Neural crest cell (in vitro differentiated cells): ENCODE results near the gene CRYZL1. TPM values are rescaled to one million over a fixed set of nuclear protein-coding genes. Genes with fewer than 3 reads are reported as not detected.

Source experiments
- DNase-seq: peaks from one replicate; pipeline ENCODE4 v3.0.0; 2021; ENCODE audit warnings: low read depth, mixed read lengths, low spot score
- H3K27ac Mint-ChIP-seq: one replicate; pipeline ENCODE4 v1.8.0; 2021; ENCODE audit warnings: mild to moderate bottlenecking, mixed read lengths; ENCODE audit not compliant: unreplicated experiment
- H3K27me3 Mint-ChIP-seq: 2 replicates; pipeline ENCODE4 v1.8.0; 2021; ENCODE audit warnings: low read depth, mild to moderate bottlenecking, mixed read lengths
- H3K36me3 Mint-ChIP-seq: 2 replicates; pipeline ENCODE4 v1.8.0; 2021; ENCODE audit warnings: low read depth, mild to moderate bottlenecking, mixed read lengths
- H3K4me1 Mint-ChIP-seq: 2 replicates; pipeline ENCODE4 v1.8.0; 2021; ENCODE audit warnings: mixed read lengths
- H3K4me3 Mint-ChIP-seq: one replicate; pipeline ENCODE4 v1.8.0; 2021; ENCODE audit warnings: mild to moderate bottlenecking, mixed read lengths
- H3K9me3 Mint-ChIP-seq: 2 replicates; pipeline ENCODE4 v1.8.0; 2021; ENCODE audit warnings: mixed read lengths
- CTCF ChIP-seq: fragments of 200-600 bp; sonication (generic); conservative IDR thresholded peaks from 2 replicates; pipeline ENCODE4 v1.5.0; 2021; ENCODE audit warnings: antibody characterized with exemption, mild to moderate bottlenecking
- total RNA-seq: library from RNA; stranded (reverse); gene quantifications from 2 replicates; pipeline ENCODE4 v1.2.1, GENCODE V29; 2021

Gene CRYZL1
- total RNA-seq, 1 donor from 2014 or later, result 55.8 TPM

GRCh38 chr21:33567914-33568313, 73.6 kb downstream of the CRYZL1 start:
- no peaks in the 10 kb centered on the region for H3K9me3 Mint-ChIP-seq
- no peaks in the 10 kb centered on the region for H3K4me1 Mint-ChIP-seq
- DNase-seq, result no peak
- TF ChIP-seq CTCF, result no peak
- no peak overlapping the region for H3K27ac Mint-ChIP-seq
- peaks cover 5% of the 10 kb centered on the region for H3K36me3 Mint-ChIP-seq
- H3K4me3 Mint-ChIP-seq, result no peak overlapping the region
- no peaks in the 10 kb centered on the region for H3K27me3 Mint-ChIP-seq

GRCh38 chr21:33566514-33566913, 75.0 kb downstream of the CRYZL1 start:
- no peak for TF ChIP-seq CTCF
- Mint-ChIP-seq H3K4me3 (no peak overlapping the region), H3K36me3 (peaks cover 5% of the 10 kb centered on the region), H3K9me3 (no peaks in the 10 kb centered on the region), H3K4me1 (no peaks in the 10 kb centered on the region), H3K27ac (no peak overlapping the region), H3K27me3 (no peaks in the 10 kb centered on the region)
- DNase-seq, result no peak

- Mint-ChIP-seq H3K9me3 (no peaks in the 10 kb centered on the region), H3K36me3 (peaks cover 12% of the 10 kb centered on the region), H3K27me3 (no peaks in the 10 kb centered on the region), H3K4me3 (no peak overlapping the region), H3K27ac (no peak overlapping the region), H3K4me1 (no peaks in the 10 kb centered on the region)
- DNase-seq, result no peak
- no peak for TF ChIP-seq CTCF
Observed at GRCh38 chr21:33562389-33562788, 79.2 kb downstream of the CRYZL1 start.

- Mint-ChIP-seq H3K4me1 (no peaks in the 10 kb centered on the region), H3K9me3 (no peaks in the 10 kb centered on the region), H3K4me3 (no peak overlapping the region), H3K27me3 (no peaks in the 10 kb centered on the region), H3K27ac (no peak overlapping the region), H3K36me3 (peaks cover 15% of the 10 kb centered on the region)
- no peak for DNase-seq
- no peak for TF ChIP-seq CTCF
Observed at GRCh38 chr21:33561373-33561772, 80.2 kb downstream of the CRYZL1 start.

GRCh38 chr21:33560965-33561364, 80.6 kb downstream of the CRYZL1 start:
- Mint-ChIP-seq H3K4me1 (no peaks in the 10 kb centered on the region), H3K27me3 (no peaks in the 10 kb centered on the region), H3K36me3 (peaks cover 18% of the 10 kb centered on the region), H3K27ac (no peak overlapping the region), H3K9me3 (no peaks in the 10 kb centered on the region), H3K4me3 (no peak overlapping the region)
- no peak for DNase-seq
- TF ChIP-seq CTCF, result no peak

GRCh38 chr21:33559813-33560212, 81.7 kb downstream of the CRYZL1 start:
- no peaks in the 10 kb centered on the region for H3K27me3 Mint-ChIP-seq
- H3K4me1 Mint-ChIP-seq, result no peaks in the 10 kb centered on the region
- no peak overlapping the region for H3K27ac Mint-ChIP-seq
- no peak for TF ChIP-seq CTCF
- no peak overlapping the region for H3K4me3 Mint-ChIP-seq
- no peaks in the 10 kb centered on the region for H3K9me3 Mint-ChIP-seq
- H3K36me3 Mint-ChIP-seq, result peaks cover 24% of the 10 kb centered on the region
- DNase-seq, result no peak
